WTC11 (cell line): ENCODE measurements around the gene KIF19. TPM values are rescaled to one million over a fixed set of nuclear protein-coding genes. Genes with fewer than 3 reads are reported as not detected.

Experiments used
- ATAC-seq: fragments of 200-7000 bp; cut with Tn5 transposase; 2 replicates; pipeline ENCODE4 v1.10.0; 2021; ENCODE audit warnings: mild to moderate bottlenecking, moderate library complexity
- CTCF ChIA-PET: fragments of 300-600 bp; sonication (Branson Sonifier 250); formaldehyde crosslinking; loops from one replicate; lab custom pipeline; 2021; ENCODE audit warnings: antibody characterized with exemption; lab: Charles Lee
- POLR2A ChIA-PET: fragments of 350-600 bp; sonication (Branson Sonifier 250); formaldehyde crosslinking; loops from one replicate; lab custom pipeline; 2021; ENCODE audit warnings: antibody characterized with exemption; lab: Charles Lee
- DNase-seq: peaks from one replicate; pipeline ENCODE4 v3.0.0; 2021; ENCODE audit warnings: low spot score
- H3K27ac Mint-ChIP-seq: 2 replicates; pipeline ENCODE4 v1.8.0; 2021; ENCODE audit warnings: mixed read lengths
- H3K27me3 Mint-ChIP-seq: 2 replicates; pipeline ENCODE4 v1.8.0; 2021; ENCODE audit warnings: low read depth, mild to moderate bottlenecking, moderate library complexity, mixed read lengths
- H3K36me3 Mint-ChIP-seq: 2 replicates; pipeline ENCODE4 v1.8.0; 2021; ENCODE audit warnings: mixed read lengths
- H3K4me1 Mint-ChIP-seq: 2 replicates; pipeline ENCODE4 v1.8.0; 2022; ENCODE audit warnings: mixed read lengths
- H3K4me3 Mint-ChIP-seq: 2 replicates; pipeline ENCODE4 v1.8.0; 2021; ENCODE audit warnings: mild to moderate bottlenecking, moderate library complexity, mixed read lengths
- H3K9me3 Mint-ChIP-seq: 2 replicates; pipeline ENCODE4 v1.8.0; 2021; ENCODE audit warnings: mixed read lengths
- ATF2 ChIP-seq: sonication (generic); formaldehyde crosslinking; IDR thresholded peaks from 2 replicates; pipeline ENCODE4 v1.8.1; 2022; ENCODE audit warnings: low read depth, missing genetic modification reagents, borderline replicate concordance
- ESRRA ChIP-seq: sonication (generic); formaldehyde crosslinking; IDR thresholded peaks from 2 replicates; pipeline ENCODE4 v1.8.1; 2022; ENCODE audit warnings: mild to moderate bottlenecking, missing genetic modification reagents, borderline replicate concordance
- FOXP1 ChIP-seq: sonication (generic); formaldehyde crosslinking; IDR thresholded peaks from 2 replicates; pipeline ENCODE4 v1.8.0; 2022; ENCODE audit warnings: missing genetic modification reagents, mild to moderate bottlenecking, moderate library complexity, borderline replicate concordance
- FOXP4 ChIP-seq: sonication (generic); formaldehyde crosslinking; IDR thresholded peaks from 2 replicates; pipeline ENCODE4 v1.8.0; 2022; ENCODE audit warnings: mild to moderate bottlenecking, missing genetic modification reagents
- HMGA2 ChIP-seq: fragments of 250-450 bp; sonication (Bioruptor Pico); IDR thresholded peaks from 2 replicates; pipeline ENCODE4 v1.4.0; 2021; ENCODE audit warnings: mild to moderate bottlenecking, moderate library complexity
- IRF2 ChIP-seq: sonication (generic); formaldehyde crosslinking; IDR thresholded peaks from 2 replicates; pipeline ENCODE4 v1.8.0; 2022; ENCODE audit warnings: low read depth, missing genetic modification reagents, borderline replicate concordance
- KAT7 ChIP-seq: sonication (generic); formaldehyde crosslinking; IDR thresholded peaks from 2 replicates; pipeline ENCODE4 v1.8.1; 2023; ENCODE audit warnings: missing genetic modification reagents, mild to moderate bottlenecking, borderline replicate concordance
- PRDM15 ChIP-seq: sonication (generic); formaldehyde crosslinking; IDR thresholded peaks from 2 replicates; pipeline ENCODE4 v1.8.0; 2022; ENCODE audit warnings: missing genetic modification reagents
- SOX15 ChIP-seq: fragments of 250-450 bp; sonication (Bioruptor Pico); IDR thresholded peaks from 2 replicates; pipeline ENCODE4 v1.9.0; 2021; ENCODE audit warnings: mild to moderate bottlenecking
- TEAD4 ChIP-seq: sonication (generic); formaldehyde crosslinking; IDR thresholded peaks from 2 replicates; pipeline ENCODE4 v1.8.0; 2022; ENCODE audit warnings: mild to moderate bottlenecking, missing genetic modification reagents
- USF2 ChIP-seq: sonication (generic); formaldehyde crosslinking; IDR thresholded peaks from 2 replicates; pipeline ENCODE4 v1.8.1; 2023; ENCODE audit warnings: mild to moderate bottlenecking, missing genetic modification reagents, moderate library complexity
- ZBTB21 ChIP-seq: sonication (generic); formaldehyde crosslinking; IDR thresholded peaks from 2 replicates; pipeline ENCODE4 v1.8.1; 2023; ENCODE audit warnings: mild to moderate bottlenecking, missing genetic modification reagents, borderline replicate concordance
- ZNF121 ChIP-seq: sonication (generic); formaldehyde crosslinking; IDR thresholded peaks from 2 replicates; pipeline ENCODE4 v1.8.0; 2023; ENCODE audit warnings: missing genetic modification reagents
- ZNF281 ChIP-seq: sonication (generic); formaldehyde crosslinking; IDR thresholded peaks from 2 replicates; pipeline ENCODE4 v1.8.0; 2023; ENCODE audit warnings: mild to moderate bottlenecking, missing genetic modification reagents
- total RNA-seq: library from RNA; stranded (reverse); gene quantifications from 3 replicates; pipeline ENCODE4 v1.2.3, GENCODE V29; 2021
- TF ChIP-seq, protein P1 (sequence below): sonication (generic); formaldehyde crosslinking; IDR thresholded peaks from 2 replicates; pipeline ENCODE4 v1.8.1; 2022; ENCODE audit warnings: mild to moderate bottlenecking, missing genetic modification reagents, moderate library complexity, borderline replicate concordance
- TF ChIP-seq, protein P2 (sequence below): sonication (generic); formaldehyde crosslinking; IDR thresholded peaks from 2 replicates; pipeline ENCODE4 v1.8.0; 2022; ENCODE audit warnings: mild to moderate bottlenecking, missing genetic modification reagents
- TF ChIP-seq, protein P3 (sequence below): sonication (generic); formaldehyde crosslinking; IDR thresholded peaks from 2 replicates; pipeline ENCODE4 v1.8.1; 2023; ENCODE audit warnings: mild to moderate bottlenecking, missing genetic modification reagents

The KIF19 gene
- total RNA-seq, 1 experiment from 2014 or later: 0.44 TPM

- DNase-seq: no peak
- Mint-ChIP-seq H3K27me3 (peaks cover 78% of the 10 kb centered on the region), H3K4me1 (peaks cover 10% of the 10 kb centered on the region), H3K27ac (no peak overlapping the region)
- TF ChIP-seq IRF2 (CRISPR knock-in tag) (no peak), USF2 (CRISPR knock-in tag) (no peak), PRDM15 (no peak), ATF2 (CRISPR knock-in tag) (no peak), ZBTB21 (CRISPR knock-in tag) (no peak)
- TF ChIP-seq, all 79 proteins: peak for 0
- ChIA-PET POLR2A (no interaction called here), CTCF (interaction anchor here (0.7 to 6.1 kb wide), 8 partner anchors 9 to 58 kb away, joined by 3 to 52 read pairs (median 4); partner anchors contain the start of gene GPR142)
- ATAC-seq: no peak
- Mint-ChIP-seq H3K4me3 (no peak overlapping the region), H3K9me3 (0 out of 2 replicates have a peak, but pooled peaks cover 5% of the 10 kb centered on the region), H3K36me3 (no peaks in the 10 kb centered on the region)
Measured at GRCh38 chr17:74355065-74355464, 29.0 kb downstream of the KIF19 start.

- ATAC-seq (peak; percentile 10), DNase-seq (peak; percentile 65)
- Mint-ChIP-seq H3K36me3 (no peaks in the 10 kb centered on the region), H3K27me3 (peaks cover 60% of the 10 kb centered on the region), H3K27ac (no peak overlapping the region), H3K9me3 (0 out of 2 replicates have a peak, but pooled peaks cover 5% of the 10 kb centered on the region), H3K4me3 (peak overlapping the region; percentile 40; the same call in 1 of the 2 replicates), H3K4me1 (peaks cover 21% of the 10 kb centered on the region)
- ChIA-PET POLR2A (interaction anchor here (0.9 to 1.0 kb wide), 2 partner anchors 12 to 73 kb away, joined by 4 to 5 read pairs; no protein-coding TSS in a partner anchor), CTCF (interaction anchor here (0.5 to 6.1 kb wide), 18 partner anchors 11 to 380 kb away, joined by 3 to 52 read pairs (median 5); partner anchors contain the start of genes CD300H, GPR142 and RAB37)
- no peak for TF ChIP-seq ZNF281
- no peak for TF ChIP-seq SOX15 (CRISPR knock-in tag)
- no peak for TF ChIP-seq ESRRA (CRISPR knock-in tag)
- no peak for TF ChIP-seq TEAD4
- TF ChIP-seq FOXP4 (CRISPR knock-in tag): peak; percentile 48; the same call in 1 of the 2 replicates
- 0 out of 2 replicates have a peak, but pooled peaks have one; percentile 23 for TF ChIP-seq KAT7
- peak; percentile 47; the same call in 1 of the 2 replicates for TF ChIP-seq FOXP1
- TF ChIP-seq, protein P1, sequence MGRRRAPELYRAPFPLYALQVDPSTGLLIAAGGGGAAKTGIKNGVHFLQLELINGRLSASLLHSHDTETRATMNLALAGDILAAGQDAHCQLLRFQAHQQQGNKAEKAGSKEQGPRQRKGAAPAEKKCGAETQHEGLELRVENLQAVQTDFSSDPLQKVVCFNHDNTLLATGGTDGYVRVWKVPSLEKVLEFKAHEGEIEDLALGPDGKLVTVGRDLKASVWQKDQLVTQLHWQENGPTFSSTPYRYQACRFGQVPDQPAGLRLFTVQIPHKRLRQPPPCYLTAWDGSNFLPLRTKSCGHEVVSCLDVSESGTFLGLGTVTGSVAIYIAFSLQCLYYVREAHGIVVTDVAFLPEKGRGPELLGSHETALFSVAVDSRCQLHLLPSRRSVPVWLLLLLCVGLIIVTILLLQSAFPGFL (CRISPR knock-in tag): no peak
- TF ChIP-seq ZNF121 (CRISPR knock-in tag): no peak
- TF ChIP-seq HMGA2 (CRISPR knock-in tag): no peak
- TF ChIP-seq, protein P2, sequence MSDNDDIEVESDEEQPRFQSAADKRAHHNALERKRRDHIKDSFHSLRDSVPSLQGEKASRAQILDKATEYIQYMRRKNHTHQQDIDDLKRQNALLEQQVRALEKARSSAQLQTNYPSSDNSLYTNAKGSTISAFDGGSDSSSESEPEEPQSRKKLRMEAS (CRISPR knock-in tag): no peak; the same call in 1 of the 2 replicates
- TF ChIP-seq, protein P3, sequence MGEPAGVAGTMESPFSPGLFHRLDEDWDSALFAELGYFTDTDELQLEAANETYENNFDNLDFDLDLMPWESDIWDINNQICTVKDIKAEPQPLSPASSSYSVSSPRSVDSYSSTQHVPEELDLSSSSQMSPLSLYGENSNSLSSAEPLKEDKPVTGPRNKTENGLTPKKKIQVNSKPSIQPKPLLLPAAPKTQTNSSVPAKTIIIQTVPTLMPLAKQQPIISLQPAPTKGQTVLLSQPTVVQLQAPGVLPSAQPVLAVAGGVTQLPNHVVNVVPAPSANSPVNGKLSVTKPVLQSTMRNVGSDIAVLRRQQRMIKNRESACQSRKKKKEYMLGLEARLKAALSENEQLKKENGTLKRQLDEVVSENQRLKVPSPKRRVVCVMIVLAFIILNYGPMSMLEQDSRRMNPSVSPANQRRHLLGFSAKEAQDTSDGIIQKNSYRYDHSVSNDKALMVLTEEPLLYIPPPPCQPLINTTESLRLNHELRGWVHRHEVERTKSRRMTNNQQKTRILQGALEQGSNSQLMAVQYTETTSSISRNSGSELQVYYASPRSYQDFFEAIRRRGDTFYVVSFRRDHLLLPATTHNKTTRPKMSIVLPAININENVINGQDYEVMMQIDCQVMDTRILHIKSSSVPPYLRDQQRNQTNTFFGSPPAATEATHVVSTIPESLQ (CRISPR knock-in tag): no peak
Measured at GRCh38 chr17:74356646-74357465, 30.8 kb downstream of the KIF19 start.
